ENCODE measurements around the gene PRIM2. TPM values are rescaled to one million over a fixed set of nuclear protein-coding genes. Genes with fewer than 3 reads are reported as not detected.
"Not testable (repeated sequence)": the region's sequence is repeated elsewhere in the genome, so short reads cannot be mapped to it uniquely, and the experiment has no call there.

PRIM2 gene
- total RNA-seq, 3 donors from 2014 or later = 11.7 to 16.9 (median 12.7) TPM

GRCh38 chr6:57305107-57305506 lies 12.3 kb upstream of the PRIM2 start:
- DNase-seq = no peak

GRCh38 chr6:57305761-57306160 lies 11.7 kb upstream of the PRIM2 start:
- Histone ChIP-seq H3K36me3 (ENCODE audit: low read depth) (no peaks in the 10 kb centered on the region), H3K9me3 (no peaks in the 10 kb centered on the region), H3K4me3 (no peak overlapping the region), H3K4me1 (ENCODE audit: low read depth) (no peaks in the 10 kb centered on the region)
- DNase-seq = no peak
- intact Hi-C loops (cut with DNase I, micrococcal nuclease) = no loop called here
- TF ChIP-seq CTCF (IDR thresholded peaks at IDR 0.05) = no peak
- no peak for ATAC-seq

More at GRCh38 chr6:57305107-57305506, 12.3 kb upstream of the PRIM2 start:
- TF ChIP-seq CTCF (IDR thresholded peaks at IDR 0.05) = no peak
- Histone ChIP-seq H3K9me3 (no peaks in the 10 kb centered on the region), H3K4me3 (no peak overlapping the region), H3K36me3 (ENCODE audit: low read depth) (no peaks in the 10 kb centered on the region), H3K4me1 (ENCODE audit: low read depth) (no peaks in the 10 kb centered on the region)
- intact Hi-C loops (cut with DNase I, micrococcal nuclease) = no loop called here
- no peak for ATAC-seq

- no peaks in the 10 kb centered on the region for H3K4me1 ChIP-seq (ENCODE audit: low read depth)
- H3K4me3 ChIP-seq = no peak overlapping the region
- intact Hi-C loops (cut with DNase I, micrococcal nuclease) = no loop called here
- ATAC-seq = no peak
- no peaks in the 10 kb centered on the region for H3K9me3 ChIP-seq
- no peak for TF ChIP-seq CTCF (IDR thresholded peaks at IDR 0.05)
- no peak for DNase-seq
- H3K36me3 ChIP-seq (ENCODE audit: low read depth) = no peaks in the 10 kb centered on the region
Measured at GRCh38 chr6:57306273-57306672, 11.2 kb upstream of the PRIM2 start.

- Histone ChIP-seq H3K9me3 (no peaks in the 10 kb centered on the region), H3K36me3 (ENCODE audit: low read depth) (no peaks in the 10 kb centered on the region), H3K4me3 (no peak overlapping the region), H3K4me1 (ENCODE audit: low read depth) (no peaks in the 10 kb centered on the region)
- no peak for DNase-seq
- intact Hi-C loops (cut with DNase I, micrococcal nuclease) = no loop called here
- TF ChIP-seq CTCF (IDR thresholded peaks at IDR 0.05) = no peak
- no peak for ATAC-seq
Measured at GRCh38 chr6:57307850-57308249, 9.6 kb upstream of the PRIM2 start.

GRCh38 chr6:57308755-57309154 lies 8.7 kb upstream of the PRIM2 start:
- ATAC-seq; H3K36me3 ChIP-seq (ENCODE audit: low read depth); H3K4me1 ChIP-seq (ENCODE audit: low read depth); intact Hi-C loops (cut with DNase I, micrococcal nuclease); H3K9me3 ChIP-seq; DNase-seq; H3K4me3 ChIP-seq: not testable (repeated sequence)

GRCh38 chr6:57310095-57310816 lies 7.2 kb upstream of the PRIM2 start:
- DNase-seq; H3K4me3 ChIP-seq; ATAC-seq; H3K4me1 ChIP-seq (ENCODE audit: low read depth); H3K9me3 ChIP-seq; H3K36me3 ChIP-seq (ENCODE audit: low read depth): not testable (repeated sequence)
- intact Hi-C loops (cut with DNase I, micrococcal nuclease) = loop anchor here (10.0 kb wide), 2 partner anchors 115 to 135 kb away; partner anchors contain the start of gene BAG2 (in 1 of the 2)
